GM23338 (cell line): ENCODE results near the gene YPEL2. TPM values are rescaled to one million over a fixed set of nuclear protein-coding genes. Genes with fewer than 3 reads are reported as not detected.

Source experiments
- ATAC-seq: fragments of 200-7000 bp; cut with Tn5 transposase; 3 replicates; pipeline ENCODE4 v1.9.1; 2020
- DNase-seq: peaks from one replicate; pipeline ENCODE4 v3.0.0-alpha.2; 2015; ENCODE audit warnings: low spot score
- H2AFZ ChIP-seq: fragments of 200-600 bp; sonication (generic); 2 replicates; pipeline ENCODE4 v1.8.0; 2016; ENCODE audit warnings: antibody characterized with exemption, mild to moderate bottlenecking, moderate library complexity
- H3F3A ChIP-seq: fragments of 200-600 bp; sonication (generic); replicated peaks from 2 replicates; pipeline ENCODE4 v1.8.0; 2017; ENCODE audit warnings: antibody characterized with exemption, mixed run types, low read depth
- H3K27ac ChIP-seq: fragments of 200-600 bp; sonication (generic); 2 replicates; pipeline ENCODE4 v1.6.1; 2016; ENCODE audit warnings: low read depth
- H3K27me3 ChIP-seq: fragments of 200-600 bp; sonication (generic); 2 replicates; pipeline ENCODE4 v1.8.0; 2016; ENCODE audit warnings: mild to moderate bottlenecking, mixed run types, moderate library complexity; ENCODE audit not compliant: insufficient read depth
- H3K36me3 ChIP-seq: fragments of 200-600 bp; sonication (generic); 2 replicates; pipeline ENCODE4 v1.8.0; 2016; ENCODE audit warnings: mild to moderate bottlenecking; ENCODE audit not compliant: insufficient read depth
- H3K4me1 ChIP-seq: fragments of 200-600 bp; sonication (generic); 2 replicates; pipeline ENCODE4 v1.8.0; 2016; ENCODE audit warnings: mild to moderate bottlenecking, moderate library complexity; ENCODE audit not compliant: insufficient read depth
- H3K4me2 ChIP-seq: fragments of 200-600 bp; sonication (generic); 2 replicates; pipeline ENCODE4 v1.7.1; 2017; ENCODE audit warnings: mixed run types
- H3K4me3 ChIP-seq: fragments of 200-600 bp; sonication (generic); 2 replicates; pipeline ENCODE4 v1.6.1; 2016; ENCODE audit warnings: mixed run types
- H3K79me2 ChIP-seq: fragments of 200-600 bp; sonication (generic); replicated peaks from 2 replicates; pipeline ENCODE4 v1.8.0; 2017; ENCODE audit warnings: mild to moderate bottlenecking; ENCODE audit not compliant: insufficient read depth
- H3K9me2 ChIP-seq: fragments of 200-600 bp; sonication (generic); 2 replicates; pipeline ENCODE4 v1.8.0; 2017; ENCODE audit not compliant: insufficient read depth
- H4K20me1 ChIP-seq: fragments of 200-600 bp; sonication (generic); replicated peaks from 2 replicates; pipeline ENCODE4 v1.8.0; 2017; ENCODE audit warnings: mild to moderate bottlenecking; ENCODE audit not compliant: insufficient read depth
- H3K27ac Mint-ChIP-seq: 2 replicates; pipeline ENCODE4 v1.8.0; 2020; ENCODE audit warnings: inconsistent platforms, mild to moderate bottlenecking, moderate library complexity, mixed read lengths
- H3K27me3 Mint-ChIP-seq: 3 replicates; pipeline ENCODE4 v1.8.0; 2022; ENCODE audit warnings: low read depth, mild to moderate bottlenecking, moderate library complexity, mixed read lengths, inconsistent platforms; ENCODE audit not compliant: insufficient read depth, poor library complexity
- H3K36me3 Mint-ChIP-seq: 3 replicates; pipeline ENCODE4 v1.8.0; 2021; ENCODE audit warnings: low read depth, mild to moderate bottlenecking, inconsistent platforms, moderate library complexity, mixed read lengths
- H3K4me1 Mint-ChIP-seq: 3 replicates; pipeline ENCODE4 v1.8.0; 2020; ENCODE audit warnings: mild to moderate bottlenecking, inconsistent platforms, mixed read lengths
- H3K4me3 Mint-ChIP-seq: 3 replicates; pipeline ENCODE4 v1.8.0; 2021; ENCODE audit warnings: moderate library complexity, mild to moderate bottlenecking, inconsistent platforms, mixed read lengths
- H3K9me3 Mint-ChIP-seq: 3 replicates; pipeline ENCODE4 v1.8.0; 2020; ENCODE audit warnings: moderate library complexity, mild to moderate bottlenecking, inconsistent platforms, mixed read lengths
- CREB1 ChIP-seq: fragments of 250-450 bp; sonication (Bioruptor Pico); IDR thresholded peaks from 2 replicates; pipeline ENCODE4 v1.5.0; 2020; ENCODE audit warnings: low read depth, mild to moderate bottlenecking, moderate library complexity
- CTCF ChIP-seq, 2 experiments: fragments of 200-600 bp in 1 of 2; sonication (generic) in 1 of 2; conservative IDR thresholded peaks; 2 replicates each; pipeline versions ENCODE4 v1.5.1 to v1.6.1; 2016 to 2017; ENCODE audit warnings: antibody characterized with exemption in 2 of 2, low read depth in 2 of 2, mild to moderate bottlenecking in 2 of 2, moderate library complexity in 1 of 2
- JUNB ChIP-seq: IDR thresholded peaks from one replicate; pipeline ENCODE4 v1.6.1; 2016; ENCODE audit warnings: antibody characterized with exemption; ENCODE audit not compliant: unreplicated experiment
- NANOG ChIP-seq: IDR thresholded peaks from 2 replicates; pipeline ENCODE4 v1.6.1; 2016; ENCODE audit warnings: antibody characterized with exemption, borderline replicate concordance
- POLR2AphosphoS5 ChIP-seq: IDR thresholded peaks from 2 replicates; pipeline ENCODE4 v1.6.1; 2016; ENCODE audit warnings: antibody characterized with exemption, low read depth
- STAT1 ChIP-seq: IDR thresholded peaks from one replicate; pipeline ENCODE4 v1.6.1; 2016; ENCODE audit warnings: antibody characterized with exemption; ENCODE audit not compliant: unreplicated experiment
- ZNF114 ChIP-seq: fragments of 250-450 bp; sonication (Bioruptor Pico); IDR thresholded peaks from 2 replicates; pipeline ENCODE4 v1.5.0; 2020; ENCODE audit warnings: mild to moderate bottlenecking, moderate library complexity
- ZNF331 ChIP-seq: fragments of 250-450 bp; sonication (Bioruptor Pico); IDR thresholded peaks from 2 replicates; pipeline ENCODE4 v1.5.0; 2020; ENCODE audit warnings: low read depth, mild to moderate bottlenecking, moderate library complexity
- ZNF462 ChIP-seq: fragments of 250-450 bp; sonication (Bioruptor Pico); IDR thresholded peaks from 2 replicates; pipeline ENCODE4 v1.5.0; 2020; ENCODE audit warnings: mild to moderate bottlenecking, moderate library complexity
- polyA plus RNA-seq: library from polyadenylated mRNA; unstranded; fragments of >200 nt; fragmentation: Nextera tagmentation; extraction: Ambion mirVana; gene quantifications from 2 replicates; pipeline ENCODE4 v1.2.1, GENCODE V29; 2016
- total RNA-seq: library from RNA; depleted of rRNA; stranded (reverse); fragments of >200 nt; shearing (Covaris generic); gene quantifications from 2 replicates; pipeline ENCODE4 v1.2.3, GENCODE V29; 2014

The YPEL2 gene
- total and polyA plus RNA-seq, 2 experiments from 2014 or later, result 4.1 to 5.2 TPM

- TF ChIP-seq JUNB (no peak), ZNF331 (CRISPR knock-in tag) (no peak), STAT1 (no peak)
Measured at GRCh38 chr17:59330053-59330942, 1.2 kb upstream of the YPEL2 start (continued).

DNA sequence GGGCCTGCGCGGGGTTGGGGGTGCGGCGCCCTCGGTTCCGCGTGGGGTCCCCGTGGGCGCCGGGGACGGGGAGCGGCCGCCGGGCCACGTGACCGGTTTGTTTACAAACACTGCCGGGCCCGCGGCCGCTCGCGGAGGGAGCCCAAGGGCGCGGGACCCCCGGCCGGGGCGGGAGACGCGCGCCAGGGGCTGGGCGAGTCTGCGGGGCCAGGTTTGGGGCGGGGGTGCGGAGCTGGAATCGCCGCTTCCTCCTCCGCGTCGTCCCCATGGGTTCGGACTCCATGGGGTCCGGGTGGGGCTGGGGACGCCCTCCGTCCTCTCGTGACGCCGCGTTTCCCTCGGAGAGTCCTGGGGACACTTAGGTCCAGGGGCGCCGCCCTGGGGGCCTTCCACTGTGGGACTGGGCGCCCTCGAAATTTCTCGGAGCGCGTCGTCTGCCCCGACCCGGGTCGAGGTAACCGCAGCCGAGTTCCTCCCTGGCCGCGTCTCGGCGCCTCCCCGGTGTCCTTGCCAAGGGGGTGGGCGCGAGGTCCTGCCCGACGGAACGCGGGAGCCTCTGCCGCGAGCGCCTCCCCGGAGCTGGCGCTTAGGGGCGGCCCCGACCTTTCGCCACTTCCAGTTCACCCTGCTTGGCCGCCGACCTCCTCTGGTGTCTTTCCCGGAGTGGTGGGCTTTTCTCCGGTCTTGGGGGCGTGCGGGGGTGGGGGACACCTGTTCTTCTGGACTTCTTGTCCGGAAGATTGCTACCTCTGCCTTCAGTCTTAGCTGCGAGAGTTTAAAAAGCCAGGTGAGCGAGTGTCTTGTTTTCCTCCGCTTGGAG lies 684 bp downstream of the YPEL2 start:
- Mint-ChIP-seq H3K27ac (no peak overlapping the region), H3K4me3 (peak overlapping the region; percentile 82), H3K4me1 (peaks cover 35% of the 10 kb centered on the region), H3K36me3 (no peaks in the 10 kb centered on the region), H3K9me3 (no peaks in the 10 kb centered on the region), H3K27me3 (peaks cover 10% of the 10 kb centered on the region)
- H3K4me3 ChIP-seq, result peak overlapping the region; percentile 83
- DNase-seq, result peak; percentile 50
- H3K27me3 ChIP-seq, result peaks cover 25% of the 10 kb centered on the region
- no peaks in the 10 kb centered on the region for H3K36me3 ChIP-seq
- H3K4me2 ChIP-seq, result peak overlapping the region; percentile 91
- H3K4me1 ChIP-seq, result peaks cover 23% of the 10 kb centered on the region
- H3K27ac ChIP-seq, result no peak overlapping the region
- no peak for TF ChIP-seq NANOG
- no peak for TF ChIP-seq ZNF114 (CRISPR knock-in tag)
- TF ChIP-seq CTCF (conservative IDR thresholded peaks at IDR 0.05; ENCODE audit: low read depth in 2 of 2), result no peak
- no peak for TF ChIP-seq ZNF331 (CRISPR knock-in tag)
- TF ChIP-seq CREB1 (CRISPR knock-in tag), result no peak
- no peak for TF ChIP-seq ZNF462 (CRISPR knock-in tag)
- TF ChIP-seq POLR2AphosphoS5, result no peak
- no peaks in the 10 kb centered on the region for H3K79me2 ChIP-seq
- peak overlapping the region; percentile 97 for H2AFZ ChIP-seq
- peaks cover 8% of the 10 kb centered on the region; the same call in 1 of the 2 replicates for H3F3A ChIP-seq
- ATAC-seq, result peak; percentile 16
- no peaks in the 10 kb centered on the region; the same call in 1 of the 2 replicates for H4K20me1 ChIP-seq
- no peaks in the 10 kb centered on the region for H3K9me2 ChIP-seq
